ENCODE data around the gene ZNF664.

DNA sequence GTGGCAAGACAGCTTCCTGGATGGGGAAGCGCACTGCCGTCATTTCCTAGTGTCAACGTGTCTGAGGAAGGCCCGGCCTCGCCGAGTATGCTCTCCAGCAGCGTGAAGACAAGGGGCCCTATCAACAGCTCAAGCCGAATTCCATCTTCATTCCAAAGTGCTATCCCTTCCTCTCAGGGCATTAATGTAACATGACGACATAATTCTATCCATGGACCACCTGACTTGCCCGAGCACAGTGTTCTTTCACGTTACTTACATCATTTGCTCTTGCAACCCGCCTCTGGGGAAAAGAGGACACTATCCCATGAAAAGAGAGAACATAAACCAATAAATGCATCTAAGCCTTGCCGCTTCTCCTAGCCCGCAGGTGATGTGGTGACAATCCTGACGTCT is 23.2 kb upstream of the ZNF664 start:
- TF ChIP-seq, protein P1, sequence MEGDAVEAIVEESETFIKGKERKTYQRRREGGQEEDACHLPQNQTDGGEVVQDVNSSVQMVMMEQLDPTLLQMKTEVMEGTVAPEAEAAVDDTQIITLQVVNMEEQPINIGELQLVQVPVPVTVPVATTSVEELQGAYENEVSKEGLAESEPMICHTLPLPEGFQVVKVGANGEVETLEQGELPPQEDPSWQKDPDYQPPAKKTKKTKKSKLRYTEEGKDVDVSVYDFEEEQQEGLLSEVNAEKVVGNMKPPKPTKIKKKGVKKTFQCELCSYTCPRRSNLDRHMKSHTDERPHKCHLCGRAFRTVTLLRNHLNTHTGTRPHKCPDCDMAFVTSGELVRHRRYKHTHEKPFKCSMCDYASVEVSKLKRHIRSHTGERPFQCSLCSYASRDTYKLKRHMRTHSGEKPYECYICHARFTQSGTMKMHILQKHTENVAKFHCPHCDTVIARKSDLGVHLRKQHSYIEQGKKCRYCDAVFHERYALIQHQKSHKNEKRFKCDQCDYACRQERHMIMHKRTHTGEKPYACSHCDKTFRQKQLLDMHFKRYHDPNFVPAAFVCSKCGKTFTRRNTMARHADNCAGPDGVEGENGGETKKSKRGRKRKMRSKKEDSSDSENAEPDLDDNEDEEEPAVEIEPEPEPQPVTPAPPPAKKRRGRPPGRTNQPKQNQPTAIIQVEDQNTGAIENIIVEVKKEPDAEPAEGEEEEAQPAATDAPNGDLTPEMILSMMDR (IDR thresholded peaks at IDR 0.05; ENCODE audit: low read depth, low read length) = no peak
- no peak for TF ChIP-seq EZH2phosphoT487 (IDR thresholded peaks at IDR 0.05; ENCODE audit: low read depth)
